Daoy (cell line): ENCODE results near the gene TMEM54. TPM values are rescaled to one million over a fixed set of nuclear protein-coding genes. Genes with fewer than 3 reads are reported as not detected.
A peak's percentile ranks its signal among the peaks of the same experiment; 100 is the strongest.

Source experiments
- DNase-seq: peaks from one replicate; pipeline ENCODE4 v3.0.0-alpha.2; 2015; ENCODE audit warnings: low read depth
- total RNA-seq: library from RNA; depleted of rRNA; stranded (reverse); fragments of >200 nt; shearing (Covaris generic); gene quantifications from 2 replicates; pipeline ENCODE4 v1.2.3, GENCODE V29; 2014

TMEM54 gene
- total RNA-seq, 1 experiment from 2014 or later, result 48.1 TPM

DNA sequence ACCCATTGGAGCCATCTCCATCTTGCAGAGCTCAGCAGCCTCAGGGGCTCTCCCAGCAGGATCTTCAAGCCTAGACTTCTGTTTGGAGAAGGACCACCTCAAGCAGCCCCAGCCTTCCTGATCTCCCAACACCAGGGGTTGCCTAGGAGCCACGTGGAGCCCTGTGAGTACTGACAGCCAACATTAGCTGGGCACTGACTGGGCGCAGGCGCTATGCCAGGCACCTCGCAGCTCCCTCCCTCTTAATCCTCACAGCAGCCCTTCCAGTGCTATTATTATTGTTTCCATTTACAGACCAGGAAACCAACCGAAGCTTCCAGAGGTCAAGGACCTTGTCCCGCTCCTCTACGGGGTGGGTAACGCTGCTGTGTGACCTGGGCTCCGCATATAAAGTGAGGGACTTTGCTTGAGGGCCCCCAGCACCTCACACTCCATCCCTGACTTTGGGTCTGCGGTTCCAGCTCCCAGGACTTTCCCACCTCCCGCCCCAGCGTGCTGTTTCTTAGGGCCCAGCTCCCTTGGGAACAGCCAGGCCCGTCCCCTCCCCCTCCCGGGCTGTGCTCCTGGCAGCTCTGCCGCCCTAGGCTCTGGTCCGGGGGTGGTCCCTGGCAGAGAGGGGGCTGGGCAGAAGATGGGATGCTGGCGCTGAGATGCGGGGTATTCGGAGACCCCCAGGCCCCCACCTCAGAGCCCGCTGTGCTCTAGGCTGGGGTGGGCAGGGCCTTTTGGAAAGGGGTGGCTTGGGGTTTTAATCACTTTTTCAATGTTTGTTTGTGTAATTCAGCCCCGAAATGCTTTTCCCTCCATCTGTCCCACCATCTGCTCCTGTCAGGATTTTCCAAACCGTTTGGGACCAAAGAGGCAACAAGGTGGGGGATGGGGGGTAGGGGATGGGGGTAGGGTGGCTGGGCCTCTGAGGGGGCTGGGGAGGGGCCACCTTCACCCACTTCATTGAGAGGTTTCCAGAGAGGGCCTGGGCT, 19.0 kb downstream of the TMEM54 start:
- DNase-seq, result no peak

DNA sequence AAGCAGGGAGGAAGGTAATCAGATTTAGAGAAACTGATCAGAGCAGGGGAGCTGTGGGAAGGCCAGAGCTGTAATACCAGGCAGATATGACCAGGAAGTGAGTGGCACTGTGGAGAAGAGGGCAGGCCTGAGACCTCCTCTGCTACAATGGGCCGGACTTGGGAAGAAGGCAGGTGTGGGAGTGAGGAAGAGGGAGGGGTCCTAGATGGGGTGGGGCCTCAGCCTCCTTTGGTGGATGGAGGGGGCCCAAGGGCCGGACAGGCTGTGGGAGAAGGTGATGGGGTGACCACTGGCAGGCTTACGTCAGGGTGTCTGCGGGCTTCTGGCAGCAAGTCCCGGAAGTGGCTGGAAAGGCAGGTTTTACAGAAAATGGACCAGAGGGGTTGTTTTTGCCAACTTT, 19.9 kb downstream of the TMEM54 start:
- no peak for DNase-seq

DNA sequence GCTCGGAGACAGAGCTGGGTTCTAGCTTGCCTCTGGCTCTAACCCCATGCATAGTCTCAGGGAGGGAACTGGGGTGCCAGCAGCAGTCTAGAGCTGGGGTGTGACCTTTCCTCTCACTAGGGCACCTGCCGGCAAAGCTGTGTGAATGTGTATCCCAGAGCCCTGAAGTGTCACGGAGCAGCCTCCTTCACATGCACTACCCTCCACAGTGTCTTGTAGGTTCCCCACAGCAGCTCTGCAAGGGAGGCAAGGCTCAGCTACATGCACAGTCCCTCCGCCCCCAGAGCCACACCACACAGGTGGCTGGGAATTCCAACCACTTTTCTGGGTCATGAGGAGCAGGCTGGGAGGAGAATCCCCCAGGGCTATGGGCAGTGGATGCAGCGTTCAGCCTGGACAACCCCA, 22.6 kb downstream of the TMEM54 start:
- no peak for DNase-seq

DNA sequence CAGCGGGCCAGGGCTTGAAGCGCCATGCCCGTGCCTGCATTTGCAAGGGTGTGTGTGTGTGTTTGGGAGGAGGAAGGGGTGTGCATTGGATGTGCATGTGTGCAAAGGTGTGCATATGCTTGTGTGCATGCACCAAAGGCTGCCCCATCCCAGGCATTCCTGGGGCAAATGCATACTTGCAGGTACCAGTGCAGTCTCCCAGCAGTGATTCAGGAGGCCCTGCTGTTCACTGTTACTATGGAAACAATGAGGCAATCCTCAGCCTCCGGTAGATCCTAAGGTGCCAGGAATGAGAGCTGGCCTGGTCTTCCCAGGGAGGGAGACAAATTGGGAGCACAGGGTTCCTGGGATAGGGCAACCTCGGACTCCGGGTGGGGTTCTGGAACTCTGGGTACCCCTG, 23.0 kb downstream of the TMEM54 start:
- peak; percentile 42 for DNase-seq

DNA sequence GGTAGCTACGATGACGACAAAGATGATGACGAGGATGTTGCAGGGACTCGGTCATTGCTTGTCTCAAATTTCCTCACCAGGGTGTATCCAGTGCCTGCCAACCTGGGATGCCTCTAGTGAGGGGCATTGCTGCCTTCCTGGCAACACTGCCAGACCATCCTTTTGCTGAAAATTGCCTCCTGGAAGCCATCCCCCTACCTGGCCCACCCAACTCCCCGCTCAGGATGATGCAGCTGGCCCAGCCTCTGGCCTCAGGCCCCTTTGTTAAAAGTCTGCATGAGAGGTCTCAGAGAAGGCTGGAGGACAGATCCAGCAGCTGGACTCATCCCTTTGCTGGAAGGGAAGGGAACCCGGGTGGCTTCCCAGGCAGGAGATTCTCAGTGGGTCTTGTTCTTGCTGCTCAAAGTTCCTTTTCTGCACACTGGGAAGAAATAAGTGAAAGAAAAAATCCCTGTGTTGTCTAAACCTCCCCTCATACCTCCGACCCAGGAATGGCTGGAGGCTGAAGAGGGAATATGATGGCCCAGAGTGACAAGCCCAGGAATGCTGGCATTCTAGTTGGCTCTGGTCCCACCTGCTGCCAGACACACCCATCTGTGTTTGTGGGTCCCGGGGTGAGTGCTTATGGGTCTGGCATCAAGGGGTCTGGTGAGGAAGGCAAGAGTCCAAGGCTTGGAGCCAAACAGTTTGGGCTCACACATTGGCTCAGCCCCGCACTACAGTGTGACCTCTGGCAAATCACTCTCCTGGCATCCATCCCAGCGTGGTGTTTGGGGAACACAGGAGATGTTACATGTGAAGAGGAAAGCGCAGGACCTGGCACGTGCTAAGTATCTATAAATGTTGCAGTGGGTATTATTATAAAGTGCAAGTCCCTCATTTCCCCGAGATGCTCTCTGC, 23.7 kb downstream of the TMEM54 start:
- no peak for DNase-seq

DNA sequence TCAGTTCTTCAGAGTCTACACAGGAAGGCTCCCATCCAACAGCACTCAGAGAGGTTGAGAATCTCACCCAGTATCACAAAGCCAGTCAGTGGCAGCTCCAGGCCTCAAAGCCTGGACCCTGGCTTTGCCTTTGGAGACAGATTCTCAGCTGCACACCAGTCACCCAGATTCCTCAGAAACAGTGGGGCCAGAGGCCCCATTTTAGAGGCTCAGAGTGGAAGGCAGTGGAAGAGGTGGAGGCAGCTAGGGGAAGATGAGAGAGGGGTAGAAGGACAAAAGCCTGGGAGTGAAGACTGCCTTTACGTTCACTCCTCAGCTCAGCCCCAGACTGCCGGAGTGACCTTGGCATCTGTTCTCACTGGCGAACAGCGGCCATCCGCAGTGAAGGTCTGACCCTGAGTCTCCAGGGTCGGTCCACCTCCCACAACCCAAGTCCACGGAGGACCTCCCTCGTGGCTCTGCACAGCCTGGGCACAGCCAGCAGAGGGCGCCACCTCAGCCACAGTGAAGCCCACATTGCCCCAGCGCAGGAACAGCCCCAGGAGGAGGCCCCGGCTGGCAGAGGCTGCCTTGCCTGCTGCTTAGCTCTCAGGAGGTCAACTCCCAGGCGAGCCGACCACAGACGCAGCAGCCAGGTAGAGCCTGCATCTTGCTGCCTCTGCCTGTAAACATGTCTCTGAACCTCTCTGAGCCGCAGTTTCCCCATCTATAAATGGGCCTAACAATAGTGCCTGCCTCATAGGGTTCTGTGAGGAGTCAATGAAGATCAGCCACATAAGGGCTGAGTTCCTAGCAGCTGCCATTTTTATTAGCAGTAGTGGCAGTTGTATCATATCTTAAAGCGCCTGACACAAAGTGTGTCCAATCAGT, 24.6 kb downstream of the TMEM54 start:
- DNase-seq, result peak; percentile 75

DNA sequence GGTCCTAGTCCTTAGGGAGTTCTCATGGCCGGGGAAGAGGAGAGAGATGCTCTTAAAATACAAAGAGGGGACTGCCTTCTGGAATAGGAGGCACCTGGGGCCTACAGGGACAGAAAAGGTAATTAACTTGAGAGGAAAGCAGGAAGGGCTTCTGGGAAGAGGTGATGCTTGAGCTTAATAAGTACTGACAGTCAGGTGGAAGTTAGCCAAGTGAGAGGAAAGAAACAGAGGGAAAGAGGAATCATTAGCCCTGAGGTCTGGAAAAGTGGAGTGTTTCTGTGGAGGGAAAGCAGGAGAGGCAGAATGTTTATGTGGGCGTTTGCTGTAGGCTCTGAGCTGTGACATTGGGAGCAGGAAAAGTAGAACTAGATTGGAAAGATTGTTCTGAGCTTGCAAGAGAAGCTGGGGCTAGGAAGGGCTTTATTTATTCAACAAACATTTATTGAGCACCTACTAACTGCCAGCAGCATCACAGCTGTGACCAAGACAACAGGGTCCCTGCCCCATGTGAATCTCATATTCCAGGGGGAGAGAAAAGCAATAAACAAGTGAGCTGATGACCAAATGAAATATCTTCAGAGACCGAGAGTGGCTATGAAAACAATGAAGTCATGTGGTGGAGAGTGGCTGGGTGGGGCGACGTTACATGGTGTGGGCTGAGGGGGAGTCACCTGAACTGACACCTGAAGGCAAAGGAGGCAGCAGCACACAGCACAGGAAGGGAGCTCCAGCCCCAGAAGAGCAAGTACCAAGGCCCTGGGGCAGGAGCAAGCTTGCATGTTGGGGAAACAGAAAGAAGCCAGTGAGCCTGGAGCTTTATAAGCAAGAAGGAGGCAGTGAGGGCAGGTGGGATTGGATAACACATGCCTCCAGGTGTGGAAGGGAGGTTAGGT, 26.1 kb downstream of the TMEM54 start:
- DNase-seq, result no peak

DNA sequence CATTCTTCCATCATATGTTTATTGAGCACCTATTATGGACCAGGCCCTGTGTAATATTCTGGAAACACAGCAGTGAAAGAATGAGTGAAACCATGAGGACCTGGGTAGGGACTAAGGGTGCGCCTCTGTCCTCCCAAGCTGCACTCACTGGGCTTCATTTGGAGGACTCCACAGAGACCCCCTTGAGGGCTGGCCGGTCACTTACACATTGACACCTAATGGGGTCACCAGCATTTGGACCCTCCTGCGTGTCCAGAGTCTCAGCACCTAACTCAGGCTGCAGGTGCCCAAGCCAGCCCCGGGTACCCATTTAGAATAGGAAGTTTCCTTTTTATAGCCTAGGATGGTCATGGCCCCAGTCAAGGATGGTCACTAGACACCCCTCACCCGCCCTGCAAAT, 27.7 kb downstream of the TMEM54 start:
- DNase-seq, result no peak

DNA sequence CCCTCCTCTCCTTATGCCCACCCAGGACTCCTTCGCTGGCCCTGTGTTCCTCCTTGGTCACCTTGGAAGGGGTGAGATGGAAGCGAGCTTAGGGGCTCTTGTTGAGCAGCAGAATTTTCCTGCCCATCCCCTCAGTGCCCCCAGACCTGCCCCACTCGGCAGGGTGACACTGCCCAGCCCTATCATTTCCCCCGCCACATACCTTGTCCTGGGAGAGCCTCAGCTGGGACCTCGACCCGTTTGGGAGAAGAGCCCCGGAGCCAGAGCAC, 29.1 kb downstream of the TMEM54 start:
- no peak for DNase-seq

DNA sequence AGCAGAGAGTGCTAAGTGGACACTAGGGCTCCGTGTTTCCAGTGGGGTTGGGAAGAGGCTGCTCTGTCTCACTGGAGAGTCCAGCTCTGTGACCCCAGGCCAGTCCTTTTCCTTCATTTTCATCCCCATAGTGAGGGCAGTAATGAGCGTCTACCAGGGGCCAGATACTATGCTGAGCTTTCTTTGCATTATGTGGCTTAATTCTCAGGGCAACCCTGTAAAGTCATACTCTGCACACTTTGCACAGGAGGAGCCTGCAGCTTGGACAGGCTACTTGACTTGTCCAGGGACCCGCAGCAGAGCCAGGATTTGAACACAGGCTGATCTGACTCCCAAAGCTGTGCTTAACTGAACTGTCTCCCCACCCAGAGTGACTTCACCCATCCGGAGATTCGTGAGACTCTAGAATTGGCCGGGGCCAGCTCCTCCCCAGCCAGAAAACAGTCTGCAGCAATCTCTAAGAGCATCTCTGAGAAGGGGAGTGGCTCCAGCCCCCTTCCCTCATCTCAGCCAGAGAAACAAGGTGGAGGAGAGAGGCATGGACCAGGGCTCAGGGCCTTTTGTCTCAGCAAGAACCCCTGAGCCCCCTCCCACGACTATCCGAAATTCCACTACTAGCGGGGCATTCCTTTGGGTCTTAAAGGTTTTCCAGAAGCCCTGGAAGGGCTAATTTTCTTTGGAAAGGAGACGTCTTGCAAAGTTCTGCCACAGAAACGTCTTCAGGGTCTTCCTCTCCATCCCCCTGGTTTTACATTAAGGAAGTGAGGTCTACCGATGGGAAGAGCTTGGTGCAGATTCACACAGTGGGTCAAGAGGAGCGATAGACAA, 29.6 kb downstream of the TMEM54 start:
- peak; percentile 51 for DNase-seq

DNA sequence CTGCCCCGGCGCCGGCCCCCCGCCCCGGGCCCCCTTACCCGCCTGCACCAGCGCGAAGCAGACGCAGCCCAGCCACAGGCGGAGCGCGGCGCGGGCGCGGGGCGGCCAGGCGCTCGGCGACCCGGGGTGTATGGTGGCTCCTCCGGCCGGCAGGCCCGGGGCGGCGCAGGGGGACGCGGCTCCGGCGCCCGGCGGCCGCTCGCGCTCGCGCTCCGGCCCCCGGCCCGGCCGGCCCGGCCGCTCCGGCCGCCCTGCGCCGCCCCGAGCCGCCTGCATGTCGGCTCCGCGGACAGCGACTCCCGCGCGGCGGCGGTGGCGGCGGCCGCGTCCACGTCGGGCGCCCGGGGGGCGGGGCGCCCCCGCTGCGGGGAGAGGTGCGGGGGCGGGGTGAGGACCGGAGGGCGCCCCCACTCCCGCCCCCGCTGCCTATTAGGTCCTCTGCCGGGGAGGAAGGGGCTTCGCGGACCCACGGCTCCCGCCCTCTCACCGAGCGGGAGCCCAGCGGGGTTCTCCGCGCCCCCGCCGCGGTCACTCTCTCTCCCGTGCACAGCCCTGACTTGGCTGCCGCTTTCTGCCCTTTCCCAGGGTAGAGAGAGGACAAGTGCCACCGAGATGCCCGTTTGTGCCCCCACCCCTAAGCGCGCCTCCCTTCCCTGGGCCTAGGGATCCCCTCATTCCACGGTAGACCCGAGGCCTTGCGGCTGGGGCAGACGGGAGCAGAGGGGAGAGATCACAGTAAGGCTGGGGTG, 30.4 kb downstream of the TMEM54 start, which contains the start of gene FNDC5:
Gene FNDC5 (minus strand): TSS at position 298 of the 749 bp plus-strand sequence.
- no peak for DNase-seq

DNA sequence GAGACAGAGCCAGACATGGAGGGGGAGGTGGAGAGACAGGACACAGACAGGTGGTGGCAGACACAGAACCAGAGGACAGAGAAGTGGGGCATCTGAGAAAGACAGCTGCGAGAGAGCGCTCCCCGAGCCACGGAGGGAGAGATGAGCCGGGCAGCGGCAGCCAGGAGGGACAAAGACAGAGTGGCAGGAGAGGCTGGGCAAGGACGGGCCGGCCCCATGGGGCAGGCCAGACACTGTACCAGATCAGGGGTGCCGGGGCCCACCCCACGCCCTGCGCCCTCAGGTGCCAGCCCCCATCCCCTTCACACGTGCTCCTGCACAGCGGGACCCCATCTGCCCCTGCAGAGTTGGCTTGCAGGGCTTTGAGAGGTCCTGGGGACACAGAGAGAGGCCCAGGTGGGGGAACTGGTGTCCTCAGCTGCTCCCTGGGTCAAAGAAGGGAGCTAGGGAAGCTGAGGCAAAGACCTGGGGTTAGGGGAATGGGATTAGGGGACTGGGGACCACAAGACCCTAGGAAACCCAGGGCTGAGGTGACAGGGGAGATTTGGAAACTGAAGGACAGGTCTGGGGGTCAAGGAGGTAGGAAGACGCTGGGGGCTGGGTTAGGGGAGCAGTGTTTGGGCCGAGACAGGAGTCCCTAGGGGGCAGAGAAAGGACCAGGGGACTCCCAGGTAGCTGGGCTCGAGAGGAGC, 31.1 kb downstream of the TMEM54 start:
- no peak for DNase-seq

DNA sequence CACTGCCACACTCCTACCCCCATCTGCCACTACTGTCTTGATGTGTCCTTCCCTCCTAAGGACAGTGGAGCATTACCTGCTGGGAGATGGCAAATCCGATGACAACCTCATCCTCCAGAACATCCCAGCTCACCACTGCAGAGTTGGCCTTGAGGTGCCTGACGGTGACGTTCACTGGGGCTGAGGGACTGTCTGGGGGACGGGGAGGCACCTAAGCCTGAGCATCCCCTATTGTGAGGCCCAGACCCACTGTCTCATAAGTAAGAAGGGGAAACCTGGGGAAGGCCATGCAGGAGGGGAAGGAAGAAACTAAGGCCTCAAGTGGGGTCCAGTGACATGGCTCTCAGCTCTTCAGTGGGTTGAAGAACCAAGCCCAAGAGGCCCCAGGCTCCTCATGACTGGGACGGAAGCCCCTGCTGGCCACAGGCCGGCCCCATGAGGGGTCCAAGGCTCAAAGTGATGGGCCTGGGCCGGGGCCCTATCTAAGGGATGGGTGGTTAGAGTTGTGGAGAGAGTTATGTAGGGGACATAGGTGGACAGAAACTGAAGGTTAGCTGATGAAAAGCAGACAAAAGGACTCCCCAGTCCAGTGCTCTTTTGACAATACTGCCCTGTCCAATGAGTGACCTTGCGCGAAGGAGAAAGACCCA, 32.3 kb downstream of the TMEM54 start:
- no peak for DNase-seq

DNA sequence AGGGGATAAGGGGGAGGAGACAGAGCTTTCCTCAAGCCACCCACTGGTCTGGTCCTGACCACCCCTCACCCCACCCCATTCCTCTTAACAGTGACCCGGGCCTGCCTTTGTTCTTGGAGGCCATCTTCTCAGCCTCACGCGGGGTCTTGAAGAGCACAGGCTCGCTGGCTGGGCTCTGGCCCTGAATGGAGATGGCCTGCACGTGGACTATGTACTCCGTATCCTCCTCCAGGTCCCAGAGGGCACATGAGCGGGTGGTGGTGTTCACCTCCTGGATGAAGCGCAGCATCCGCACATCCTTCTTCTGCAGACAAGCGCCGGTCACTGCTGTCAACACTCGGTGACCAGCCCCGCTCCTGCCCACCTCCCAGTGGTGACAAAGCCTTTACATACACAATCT, 33.1 kb downstream of the TMEM54 start:
- DNase-seq, result no peak

DNA sequence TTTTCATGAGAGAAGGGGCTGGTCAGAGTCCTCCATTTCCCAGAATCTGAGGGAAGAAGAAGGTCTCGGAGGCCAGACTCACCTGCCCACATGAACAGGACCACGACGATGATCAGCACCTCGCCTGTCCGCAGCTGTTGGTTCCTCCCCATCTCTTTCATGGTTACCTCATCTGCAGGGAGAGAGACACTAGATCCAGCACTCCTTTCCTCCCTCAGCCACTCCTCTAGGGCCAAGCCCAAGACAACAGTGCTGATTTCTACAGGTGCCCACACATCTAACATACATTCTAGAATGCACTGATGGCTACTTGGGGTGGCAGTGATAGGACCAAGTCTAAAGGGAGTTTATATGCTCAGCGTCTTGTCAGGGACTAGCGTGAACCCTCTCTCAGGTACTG, 33.5 kb downstream of the TMEM54 start:
- no peak for DNase-seq

DNA sequence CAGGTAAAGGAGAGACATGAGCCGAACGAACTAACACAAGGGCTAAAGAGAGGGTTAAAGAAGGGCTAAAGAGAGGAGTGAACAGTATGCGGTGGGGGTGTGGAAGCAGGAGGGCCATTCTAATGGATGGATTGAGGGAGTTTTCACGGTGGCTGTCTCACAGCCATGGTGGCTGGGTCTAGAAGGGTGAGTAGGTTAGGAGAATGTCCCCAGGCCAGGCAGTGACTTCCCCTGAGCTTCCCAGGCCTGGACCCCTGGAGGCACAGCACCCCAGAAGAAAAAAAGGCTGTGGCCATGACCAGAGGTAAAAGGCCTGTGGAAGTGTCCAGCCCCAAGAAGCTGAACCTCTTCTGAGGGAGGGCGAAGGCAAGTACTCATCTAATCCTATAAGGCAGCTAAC, 34.0 kb downstream of the TMEM54 start:
- DNase-seq, result no peak

DNA sequence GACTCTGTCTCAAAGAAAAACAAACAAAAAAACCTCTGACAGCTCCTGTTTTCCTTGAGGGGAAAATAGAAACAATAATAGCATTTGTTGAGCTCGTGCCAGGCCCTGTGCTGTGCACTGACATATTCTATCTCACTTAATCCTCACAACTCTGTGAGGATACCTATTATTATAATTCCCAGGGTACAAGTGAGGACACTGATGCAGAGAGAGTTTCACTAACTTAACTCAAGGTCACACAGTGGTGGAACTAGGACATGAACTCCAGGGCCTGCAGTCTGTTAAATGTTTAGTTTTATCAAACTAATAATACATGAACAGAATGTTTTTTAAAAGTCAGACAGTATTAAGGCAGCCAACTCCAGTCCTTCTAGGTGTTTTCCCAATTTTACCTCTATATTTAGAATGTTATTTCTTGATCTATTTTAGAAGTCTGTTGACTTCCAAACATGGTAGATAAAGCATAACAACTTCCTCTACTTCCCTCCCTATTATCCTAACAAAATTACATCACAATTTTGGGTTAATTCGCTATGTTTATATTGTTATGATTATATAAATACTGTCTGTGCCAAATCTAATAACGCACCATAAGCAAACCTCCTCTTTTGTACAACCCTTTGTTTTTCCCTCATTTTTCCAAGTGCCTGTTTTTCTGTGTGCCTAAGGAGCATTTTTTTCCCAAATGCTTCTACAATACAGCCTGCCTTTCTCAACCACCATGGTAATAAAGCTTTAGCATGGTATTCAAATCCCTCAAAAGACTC, 35.4 kb downstream of the TMEM54 start:
- DNase-seq, result no peak
